Stimulated activated naive CD8-positive, alpha-beta T cell treated with anti-CD3 and anti-CD28 coated beads, Interleukin-15, amount 100 ng/mL, for 72 hours (primary cell): ENCODE data around the gene FASTKD1.

Source experiments
- ATAC-seq: fragments of 150-1000 bp; cut with Tn5 transposase; 2 replicates; pipeline ENCODE4 v1.10.0; 2021; ENCODE audit warnings: mild to moderate bottlenecking, moderate library complexity
- DNase-seq, 2 donors: peaks; one replicate each; pipeline ENCODE4 v3.0.0; 2021 to 2022
- H3K27ac Mint-ChIP-seq, 2 donors: one replicate each; pipeline ENCODE4 v1.8.0; 2022; ENCODE audit warnings: mild to moderate bottlenecking in 2 of 2, mixed read lengths in 2 of 2, moderate library complexity in 2 of 2
- H3K27me3 Mint-ChIP-seq: one replicate; pipeline ENCODE4 v1.8.0; 2022; ENCODE audit warnings: mixed read lengths
- H3K4me1 Mint-ChIP-seq: one replicate; pipeline ENCODE4 v1.8.0; 2022; ENCODE audit warnings: mild to moderate bottlenecking, mixed read lengths
- H3K4me3 Mint-ChIP-seq, 2 donors: one replicate each; pipeline ENCODE4 v1.8.0; 2022; ENCODE audit warnings: mild to moderate bottlenecking in 2 of 2, mixed read lengths in 2 of 2, moderate library complexity in 1 of 2
- H3K9me3 Mint-ChIP-seq, 2 donors: one replicate each; pipeline ENCODE4 v1.8.0; 2022; ENCODE audit warnings: mixed read lengths in 2 of 2

The FASTKD1 gene

GRCh38 chr2:169495310-169495928 lies 78.2 kb downstream of the FASTKD1 start:
- Mint-ChIP-seq H3K9me3 (no peaks in the 10 kb centered on the region), H3K4me1 (no peaks in the 10 kb centered on the region), H3K27ac (no peak overlapping the region), H3K27me3 (no peaks in the 10 kb centered on the region), H3K4me3 (no peak overlapping the region)
- DNase-seq = no peak
- no peak for ATAC-seq

GRCh38 chr2:169493360-169493759 lies 80.3 kb downstream of the FASTKD1 start:
- Mint-ChIP-seq H3K4me3 (no peak overlapping the region), H3K27ac (no peak overlapping the region), H3K27me3 (no peaks in the 10 kb centered on the region), H3K4me1 (no peaks in the 10 kb centered on the region), H3K9me3 (no peaks in the 10 kb centered on the region)
- no peak for DNase-seq
- no peak for ATAC-seq

GRCh38 chr2:169491378-169491777 lies 82.3 kb downstream of the FASTKD1 start:
- no peaks in the 10 kb centered on the region for H3K27me3 Mint-ChIP-seq
- no peak overlapping the region for H3K27ac Mint-ChIP-seq
- H3K4me3 Mint-ChIP-seq = no peak overlapping the region
- no peaks in the 10 kb centered on the region for H3K4me1 Mint-ChIP-seq
- no peak for ATAC-seq
- H3K9me3 Mint-ChIP-seq = no peaks in the 10 kb centered on the region
- no peak for DNase-seq

GRCh38 chr2:169490834-169491233 lies 82.8 kb downstream of the FASTKD1 start:
- no peak for DNase-seq
- ATAC-seq = no peak
- no peak overlapping the region for H3K27ac Mint-ChIP-seq
- no peak overlapping the region for H3K4me3 Mint-ChIP-seq
- H3K27me3 Mint-ChIP-seq = no peaks in the 10 kb centered on the region
- H3K4me1 Mint-ChIP-seq = no peaks in the 10 kb centered on the region
- H3K9me3 Mint-ChIP-seq = no peaks in the 10 kb centered on the region

- DNase-seq (no peak), ATAC-seq (no peak)
- no peaks in the 10 kb centered on the region for H3K27me3 Mint-ChIP-seq
- H3K27ac Mint-ChIP-seq = no peak overlapping the region
- no peaks in the 10 kb centered on the region for H3K4me1 Mint-ChIP-seq
- no peaks in the 10 kb centered on the region for H3K9me3 Mint-ChIP-seq
- H3K4me3 Mint-ChIP-seq = no peak overlapping the region
These were observed 87.2 kb downstream of the FASTKD1 start for GRCh38 chr2:169486487-169486886.

- no peak overlapping the region for H3K4me3 Mint-ChIP-seq
These were observed 88.0 kb downstream of the FASTKD1 start for GRCh38 chr2:169485650-169486138.

GRCh38 chr2:169480079-169480465 lies 93.6 kb downstream of the FASTKD1 start:
- H3K4me3 Mint-ChIP-seq = peak overlapping the region; percentile 89 to 90
- H3K27ac Mint-ChIP-seq = no peak overlapping the region
- no peak for ATAC-seq
- no peaks in the 10 kb centered on the region for H3K27me3 Mint-ChIP-seq
- no peaks in the 10 kb centered on the region for H3K9me3 Mint-ChIP-seq
- no peak for DNase-seq
- peaks cover 16% of the 10 kb centered on the region for H3K4me1 Mint-ChIP-seq

More at GRCh38 chr2:169485650-169486138, 88.0 kb downstream of the FASTKD1 start:
- Mint-ChIP-seq H3K27ac (no peak overlapping the region), H3K4me1 (no peaks in the 10 kb centered on the region), H3K27me3 (no peaks in the 10 kb centered on the region), H3K9me3 (no peaks in the 10 kb centered on the region)
- no peak for DNase-seq
- ATAC-seq = no peak
